CD14-positive monocyte (primary cell): ENCODE data around the gene B3GNT9. TPM values are rescaled to one million over a fixed set of nuclear protein-coding genes. Genes with fewer than 3 reads are reported as not detected.

Source experiments
- DNase-seq, 3 donors: peaks; one replicate each; pipeline ENCODE4 v3.0.0-alpha.2; 2011 to 2022
- H2AFZ ChIP-seq: 2 replicates; pipeline ENCODE4 v1.6.0; 2012; ENCODE audit warnings: mild to moderate bottlenecking, low read depth, low read length, inconsistent platforms; ENCODE audit not compliant: insufficient read depth, poor library complexity, severe bottlenecking
- H3K27ac ChIP-seq, 2 donors: 1 replicate in 1 of 2; 2 replicates in 1 of 2; pipeline ENCODE4 v1.5.1; 2012 to 2013; ENCODE audit warnings: low read length in 2 of 2, control low read depth in 1 of 2, inconsistent platforms in 1 of 2, low read depth in 1 of 2, mild to moderate bottlenecking in 1 of 2
- H3K27me3 ChIP-seq, 2 donors: one replicate each; pipeline versions ENCODE4 v1.6.0 to v1.6.1; 2011 to 2013; ENCODE audit warnings: low read length in 2 of 2; ENCODE audit not compliant: control insufficient read depth in 2 of 2, insufficient read depth in 2 of 2
- H3K36me3 ChIP-seq, 2 donors: replicated peaks in 1 of 2; 1 replicate in 1 of 2; 2 replicates in 1 of 2; pipeline versions ENCODE4 v1.5.1 to v1.6.1; 2012 to 2013; ENCODE audit warnings: low read length in 2 of 2, control low read depth in 1 of 2, inconsistent platforms in 1 of 2, mild to moderate bottlenecking in 1 of 2; ENCODE audit not compliant: insufficient read depth in 2 of 2, control insufficient read depth in 1 of 2
- H3K4me1 ChIP-seq, 2 donors: 1 replicate in 1 of 2; 2 replicates in 1 of 2; pipeline versions ENCODE4 v1.5.1 to v1.6.1; 2012 to 2013; ENCODE audit warnings: low read length in 2 of 2, control low read depth in 1 of 2, inconsistent platforms in 1 of 2, mild to moderate bottlenecking in 1 of 2, moderate library complexity in 1 of 2; ENCODE audit not compliant: insufficient read depth in 2 of 2, control insufficient read depth in 1 of 2
- H3K4me2 ChIP-seq: replicated peaks from 2 replicates; pipeline ENCODE3; 2012; ENCODE audit warnings: low read length, moderate library complexity, mild to moderate bottlenecking; ENCODE audit not compliant: poor library complexity, severe bottlenecking; ENCODE audit errors: extremely low read depth
- H3K4me3 ChIP-seq, 3 experiments: fragments of 200-600 bp in 1 of 3; sonication (generic) in 1 of 3; replicated peaks in 1 of 3; 1 replicate in 2 of 3; 2 replicates in 1 of 3; pipeline ENCODE4 v1.5.1; 2011 to 2013; ENCODE audit warnings: low read length in 3 of 3, mild to moderate bottlenecking in 3 of 3, control low read depth in 2 of 3, low read depth in 2 of 3, inconsistent platforms in 1 of 3, moderate library complexity in 1 of 3
- H3K79me2 ChIP-seq: 2 replicates; pipeline ENCODE4 v1.6.0; 2012; ENCODE audit warnings: mild to moderate bottlenecking, control low read depth, inconsistent platforms, low read length, moderate library complexity; ENCODE audit not compliant: insufficient read depth
- H3K9ac ChIP-seq: 2 replicates; pipeline ENCODE4 v1.6.0; 2017; ENCODE audit warnings: low read length, mild to moderate bottlenecking; ENCODE audit not compliant: insufficient read depth, poor library complexity, severe bottlenecking
- H3K9me3 ChIP-seq, 2 donors: replicated peaks in 1 of 2; 1 replicate in 1 of 2; 2 replicates in 1 of 2; pipeline versions ENCODE4 v1.5.1 to v1.6.1; 2012 to 2013; ENCODE audit warnings: low read length in 2 of 2, control low read depth in 1 of 2; ENCODE audit not compliant: control insufficient read depth in 1 of 2, insufficient read depth in 1 of 2
- H4K20me1 ChIP-seq: 2 replicates; pipeline ENCODE4 v1.6.0; 2012; ENCODE audit warnings: mild to moderate bottlenecking, low read length, control low read depth, moderate library complexity; ENCODE audit not compliant: insufficient read depth
- H3K27ac Mint-ChIP-seq, 7 donors: one replicate each; pipeline ENCODE4 v1.8.0; 2020; ENCODE audit warnings: mild to moderate bottlenecking in 7 of 7, mixed read lengths in 7 of 7, moderate library complexity in 6 of 7, inconsistent platforms in 2 of 7
- H3K27me3 Mint-ChIP-seq, 3 donors: one replicate each; pipeline ENCODE4 v1.8.0; 2021 to 2022; ENCODE audit warnings: low read depth in 3 of 3, mild to moderate bottlenecking in 3 of 3, mixed read lengths in 3 of 3, moderate library complexity in 3 of 3, inconsistent platforms in 1 of 3
- H3K36me3 Mint-ChIP-seq, 2 donors: one replicate each; pipeline ENCODE4 v1.8.0; 2020; ENCODE audit warnings: mixed read lengths in 2 of 2, inconsistent platforms in 1 of 2, mild to moderate bottlenecking in 1 of 2
- H3K4me1 Mint-ChIP-seq: one replicate; pipeline ENCODE4 v1.8.0; 2020; ENCODE audit warnings: mild to moderate bottlenecking, mixed read lengths
- H3K4me3 Mint-ChIP-seq, 2 donors: one replicate each; pipeline ENCODE4 v1.8.0; 2020; ENCODE audit warnings: mild to moderate bottlenecking in 2 of 2, mixed read lengths in 2 of 2, moderate library complexity in 1 of 2
- H3K9me3 Mint-ChIP-seq, 7 donors: one replicate each; pipeline ENCODE4 v1.8.0; 2020 to 2022; ENCODE audit warnings: mixed read lengths in 7 of 7, mild to moderate bottlenecking in 6 of 7, moderate library complexity in 6 of 7, inconsistent platforms in 2 of 7
- WGBS: methylation state at CpG from one replicate; pipeline ENCODE4 v1.1.5; 2013; ENCODE audit warnings: missing lambda C conversion rate; ENCODE audit not compliant: insufficient coverage; 5-methylcytosine and 5-hydroxymethylcytosine counted together
- intact Hi-C, 2 donors: fragments of 100-400 bp; cut with micrococcal nuclease; formaldehyde crosslinking; loops; one replicate each; pipeline versions ENCODE4 v1.15.0 to v1.15.1; 2023
- polyA plus RNA-seq, 3 donors: library from polyadenylated mRNA; depleted of rRNA in 1 of 3; unstranded in 2 of 3; stranded (reverse) in 1 of 3; fragments of 300-500 nt in 2 of 3; fragments of >200 nt in 1 of 3; fragmentation: Illumina TruSeq in 2 of 3; gene quantifications; 1 replicate in 2 of 3; 2 replicates in 1 of 3; pipeline ENCODE4 v1.2.3, GENCODE V29; 2012 to 2021
- TF ChIP-seq, protein P1 (sequence below): fragments of 200-600 bp; IDR thresholded peaks from one replicate; pipeline ENCODE4 v1.8.0; 2022; ENCODE audit warnings: antibody characterized with exemption, mild to moderate bottlenecking

B3GNT9 gene
- polyA plus RNA-seq, 3 donors, result 0.10 to 0.67 (median 0.20) TPM

DNA sequence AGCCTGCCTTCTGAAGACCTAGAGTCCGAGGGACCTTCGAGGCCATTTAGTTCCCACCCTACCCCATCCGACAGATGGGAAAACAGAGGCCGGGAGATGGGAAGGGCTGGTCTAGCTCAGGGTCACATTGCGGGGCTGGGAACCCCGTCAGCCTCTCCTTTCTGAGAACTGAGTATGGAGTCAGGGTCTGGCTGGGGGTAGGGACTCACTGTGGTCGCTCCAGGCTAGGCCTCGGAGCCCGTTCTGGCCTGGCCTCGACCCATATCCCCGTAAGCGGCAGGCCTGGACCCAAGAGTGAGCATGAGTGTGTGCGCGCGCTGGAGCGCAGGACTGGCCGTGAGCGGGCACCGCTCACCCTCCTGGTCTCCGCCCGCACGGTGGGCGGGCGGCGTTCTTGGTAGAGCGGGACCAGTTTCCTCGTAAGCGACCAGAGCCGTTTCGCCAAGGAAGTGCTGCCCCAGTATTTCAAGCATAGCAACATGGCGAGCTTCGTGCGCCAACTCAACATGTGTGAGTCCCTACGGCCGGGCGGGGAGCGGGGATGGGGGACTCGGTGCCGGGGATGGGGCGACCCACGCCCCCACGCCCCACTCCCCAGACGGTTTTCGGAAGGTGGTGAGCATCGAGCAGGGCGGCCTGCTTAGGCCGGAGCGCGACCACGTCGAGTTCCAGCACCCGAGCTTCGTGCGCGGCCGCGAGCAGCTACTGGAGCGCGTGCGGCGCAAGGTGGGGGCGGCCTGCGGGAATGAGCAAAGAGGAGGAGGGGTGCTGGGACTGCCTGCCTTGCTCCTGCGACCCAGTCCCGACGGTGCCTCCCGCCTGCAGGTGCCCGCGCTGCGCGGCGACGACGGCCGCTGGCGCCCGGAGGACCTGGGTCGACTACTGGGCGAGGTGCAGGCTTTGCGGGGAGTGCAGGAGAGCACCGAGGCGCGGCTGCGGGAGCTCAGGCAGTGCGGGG is 14.6 kb upstream of the B3GNT9 start:
- DNase-seq, result no peak
- no peak overlapping the region for H3K27ac ChIP-seq
- peak overlapping the region in 1 of 3 experiments; percentile 61 for H3K4me3 ChIP-seq
- WGBS, result 7% methylated on average over 80 of the region's 85 CpGs
- H3K9me3 ChIP-seq, result peaks cover 0 to 37% of the 10 kb centered on the region in 2 donors
- H3K36me3 Mint-ChIP-seq, result peaks cover 12 to 18% of the 10 kb centered on the region in 2 donors
- peaks cover 62 to 66% of the 10 kb centered on the region in 2 donors for H3K4me1 ChIP-seq
- peak overlapping the region; percentile 9 to 69 for H3K4me3 Mint-ChIP-seq
- H3K36me3 ChIP-seq, result no peaks in the 10 kb centered on the region
- no peak overlapping the region for H2AFZ ChIP-seq
- peaks cover 73 to 93% (median 86%) of the 10 kb centered on the region in 3 donors for H3K27me3 Mint-ChIP-seq
- H3K9ac ChIP-seq, result no peak overlapping the region
- H3K4me2 ChIP-seq, result peak overlapping the region; percentile 67
- H3K79me2 ChIP-seq, result no peaks in the 10 kb centered on the region
- intact Hi-C loops, result no loop called here
- peaks cover 53% of the 10 kb centered on the region for H4K20me1 ChIP-seq
- peaks cover 50% of the 10 kb centered on the region for H3K4me1 Mint-ChIP-seq
- TF ChIP-seq, protein P1, sequence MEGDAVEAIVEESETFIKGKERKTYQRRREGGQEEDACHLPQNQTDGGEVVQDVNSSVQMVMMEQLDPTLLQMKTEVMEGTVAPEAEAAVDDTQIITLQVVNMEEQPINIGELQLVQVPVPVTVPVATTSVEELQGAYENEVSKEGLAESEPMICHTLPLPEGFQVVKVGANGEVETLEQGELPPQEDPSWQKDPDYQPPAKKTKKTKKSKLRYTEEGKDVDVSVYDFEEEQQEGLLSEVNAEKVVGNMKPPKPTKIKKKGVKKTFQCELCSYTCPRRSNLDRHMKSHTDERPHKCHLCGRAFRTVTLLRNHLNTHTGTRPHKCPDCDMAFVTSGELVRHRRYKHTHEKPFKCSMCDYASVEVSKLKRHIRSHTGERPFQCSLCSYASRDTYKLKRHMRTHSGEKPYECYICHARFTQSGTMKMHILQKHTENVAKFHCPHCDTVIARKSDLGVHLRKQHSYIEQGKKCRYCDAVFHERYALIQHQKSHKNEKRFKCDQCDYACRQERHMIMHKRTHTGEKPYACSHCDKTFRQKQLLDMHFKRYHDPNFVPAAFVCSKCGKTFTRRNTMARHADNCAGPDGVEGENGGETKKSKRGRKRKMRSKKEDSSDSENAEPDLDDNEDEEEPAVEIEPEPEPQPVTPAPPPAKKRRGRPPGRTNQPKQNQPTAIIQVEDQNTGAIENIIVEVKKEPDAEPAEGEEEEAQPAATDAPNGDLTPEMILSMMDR, result no peak
- H3K27me3 ChIP-seq, result peaks cover 49 to 80% of the 10 kb centered on the region in 2 donors
- H3K27ac Mint-ChIP-seq, result peak overlapping the region in 1 of 7 donors; percentile 20
- peaks cover 0 to 31% (median 16%) of the 10 kb centered on the region in 7 donors for H3K9me3 Mint-ChIP-seq

DNA sequence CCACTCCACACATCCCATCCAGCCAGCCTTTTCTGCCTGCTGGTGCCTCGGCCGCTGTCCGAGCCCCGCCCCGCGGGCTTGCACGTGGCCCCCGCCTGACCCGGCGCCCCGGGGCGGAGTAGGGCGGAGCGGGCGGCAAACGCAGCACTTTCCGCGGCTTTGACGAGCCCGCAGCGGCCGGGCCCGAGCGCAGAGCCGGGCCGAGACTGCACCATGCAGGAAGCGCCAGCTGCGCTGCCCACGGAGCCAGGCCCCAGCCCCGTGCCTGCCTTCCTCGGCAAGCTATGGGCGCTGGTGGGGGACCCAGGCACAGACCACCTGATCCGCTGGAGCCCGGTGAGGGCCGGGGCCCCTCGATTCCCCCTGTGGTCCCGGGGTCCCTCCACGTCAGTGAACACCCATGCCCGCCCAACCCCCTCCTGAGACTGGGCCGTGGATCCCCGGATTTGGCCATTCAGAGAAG is 13.8 kb upstream of the B3GNT9 start, which contains the start of gene HSF4:
Gene HSF4, plus strand, starts transcription at position 147 of the 463 bp plus-strand sequence. Its CDS starts 67 bp downstream, at position 214.
- Histone ChIP-seq H3K27me3 (peaks cover 49 to 79% of the 10 kb centered on the region in 2 donors), H2AFZ (no peak within 1 kb of the TSS), H3K9me3 (peaks cover 0 to 37% of the 10 kb centered on the region in 2 donors), H3K4me3 (peak within 1 kb of the TSS in 1 of 3 experiments; percentile 61), H3K4me2 (peak within 1 kb of the TSS; percentile 67), H3K9ac (peak within 1 kb of the TSS; percentile 40), H3K79me2 (no peaks in the 10 kb centered on the region), H3K27ac (no peak within 1 kb of the TSS), H3K36me3 (no peaks in the 10 kb centered on the region), H4K20me1 (peaks cover 53% of the 10 kb centered on the region), H3K4me1 (peaks cover 61 to 67% of the 10 kb centered on the region in 2 donors)
- DNase-seq, result peak in 2 of 3 donors; percentile 27 to 40
- Mint-ChIP-seq H3K27ac (peak within 1 kb of the TSS in 1 of 7 donors; percentile 20), H3K4me1 (peaks cover 44% of the 10 kb centered on the region), H3K4me3 (peak within 1 kb of the TSS; percentile 58 to 92), H3K27me3 (peaks cover 73 to 89% (median 81%) of the 10 kb centered on the region in 3 donors), H3K36me3 (peaks cover 12 to 18% of the 10 kb centered on the region in 2 donors), H3K9me3 (peaks cover 0 to 31% (median 16%) of the 10 kb centered on the region in 7 donors)
- WGBS, result under 1% methylated on average over 34 of the region's 41 CpGs
- TF ChIP-seq, protein P1, result no peak
- intact Hi-C loops, result no loop called here
